GM18511 (cell line): ENCODE data around the gene EPB41L5.
"Not testable (repeated sequence)": the region's sequence is repeated elsewhere in the genome, so short reads cannot be mapped to it uniquely, and the experiment has no call there.

Experiments
- ATAC-seq: cut with Tn5 transposase; IDR thresholded peaks from one replicate; pipeline ENCODE4 v1.9.1; 2021; ENCODE audit warnings: mild to moderate bottlenecking, moderate library complexity; ENCODE audit not compliant: unreplicated experiment

Gene EPB41L5

DNA sequence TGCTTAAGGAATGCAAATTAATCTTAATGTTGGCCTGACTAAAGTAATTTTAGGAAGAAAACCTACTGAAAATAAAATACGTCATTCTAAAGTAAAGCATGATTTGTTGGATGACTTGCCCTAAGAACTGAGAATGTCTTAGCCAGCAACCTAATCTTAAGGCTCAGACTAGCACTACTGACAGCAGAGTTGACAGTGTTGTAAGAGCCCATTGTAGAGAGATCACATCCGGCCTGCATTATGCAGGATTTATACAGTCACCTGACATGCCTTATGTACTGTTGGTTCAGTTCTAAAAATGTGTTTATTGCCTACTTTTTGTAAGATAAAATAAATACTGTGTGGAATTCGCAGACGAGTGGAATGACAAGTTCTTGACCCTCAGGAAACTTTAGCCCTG is 128.0 kb downstream of the EPB41L5 start:
- no peak for ATAC-seq

DNA sequence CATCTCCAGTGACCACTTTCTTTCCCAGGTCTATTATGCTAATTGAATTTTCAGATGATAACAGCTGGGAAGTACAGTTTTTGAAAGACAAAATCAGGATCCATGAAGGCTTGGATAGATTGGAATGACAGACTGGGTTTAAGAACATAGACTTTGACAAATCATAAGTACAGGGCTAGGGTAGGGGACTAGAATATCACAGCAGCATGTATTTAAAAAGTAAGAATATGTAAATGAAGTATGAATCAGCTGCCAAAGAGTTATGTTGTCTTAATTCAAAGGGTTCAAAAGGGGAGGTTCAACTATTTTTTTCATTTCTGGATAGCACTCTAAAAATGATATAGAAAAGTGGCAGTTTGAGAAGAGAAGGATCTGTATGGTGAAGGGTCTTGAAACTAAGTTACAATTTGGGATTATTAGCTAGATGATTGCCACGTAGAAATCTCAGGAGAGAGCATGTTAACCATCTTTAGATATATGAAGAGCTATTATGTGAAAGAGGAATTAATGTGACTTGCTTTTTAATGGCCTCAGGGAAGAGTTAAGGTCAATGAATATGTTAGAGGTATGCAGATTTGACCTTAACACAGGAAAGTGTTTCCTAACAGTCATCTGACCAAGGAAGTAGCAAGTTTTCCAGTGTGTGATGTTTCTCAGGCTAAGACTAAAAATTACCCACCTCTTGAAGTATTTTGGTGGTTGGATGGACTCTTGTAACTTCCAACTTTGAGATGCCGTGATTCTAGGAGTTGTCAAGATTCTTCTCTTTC is 128.6 kb downstream of the EPB41L5 start:
- no peak for ATAC-seq

DNA sequence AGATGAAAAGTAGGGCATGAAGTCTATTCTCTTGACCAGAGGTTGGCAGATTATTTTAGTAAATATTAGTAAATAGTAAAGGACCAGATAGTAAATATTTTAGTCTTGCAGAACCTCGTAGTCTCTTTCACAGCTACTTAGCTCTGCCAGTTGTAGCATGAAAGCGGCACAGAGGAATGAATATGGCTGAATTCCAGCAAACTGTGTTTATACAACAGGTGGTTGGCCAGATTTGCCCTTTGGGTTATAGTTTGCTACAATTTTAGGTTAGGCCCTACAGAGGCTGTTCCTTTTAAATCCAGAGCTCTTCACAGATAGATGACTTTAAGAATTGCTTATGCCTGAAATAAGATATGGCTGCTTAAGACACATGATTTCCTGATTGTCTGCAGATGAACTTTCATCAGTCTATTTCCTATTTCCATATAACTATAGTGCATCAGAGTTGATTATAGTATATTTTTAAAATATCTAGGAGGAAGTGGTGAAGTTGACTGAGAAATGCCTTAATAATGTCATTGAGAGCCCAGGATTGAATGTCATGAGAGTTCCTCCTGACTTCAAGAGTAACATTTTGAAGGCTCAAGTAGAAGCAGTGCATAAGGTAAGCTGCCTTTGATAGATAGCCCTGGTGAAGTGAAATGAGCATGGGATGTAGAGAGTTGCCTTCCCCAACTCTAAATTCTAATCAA is 129.8 kb downstream of the EPB41L5 start:
- ATAC-seq, result no peak

DNA sequence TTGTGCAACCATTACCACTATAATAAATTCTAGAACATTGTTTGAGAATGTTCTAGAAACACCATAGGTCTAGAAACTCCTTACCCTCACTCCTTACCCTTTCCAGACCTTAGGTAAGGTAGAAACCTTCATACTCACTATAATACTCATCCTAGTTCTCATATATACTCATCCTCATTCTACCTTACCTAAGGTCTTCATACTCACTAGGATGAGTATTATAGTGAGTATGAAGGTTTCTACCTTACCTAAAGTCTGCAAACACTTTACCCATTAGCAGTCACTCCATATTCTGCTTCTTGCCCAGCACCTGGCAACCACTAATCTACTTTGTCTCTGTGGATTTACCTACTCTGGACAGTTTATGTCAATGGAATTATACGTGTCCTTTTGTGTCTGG is 135.4 kb downstream of the EPB41L5 start:
- ATAC-seq, result no peak

DNA sequence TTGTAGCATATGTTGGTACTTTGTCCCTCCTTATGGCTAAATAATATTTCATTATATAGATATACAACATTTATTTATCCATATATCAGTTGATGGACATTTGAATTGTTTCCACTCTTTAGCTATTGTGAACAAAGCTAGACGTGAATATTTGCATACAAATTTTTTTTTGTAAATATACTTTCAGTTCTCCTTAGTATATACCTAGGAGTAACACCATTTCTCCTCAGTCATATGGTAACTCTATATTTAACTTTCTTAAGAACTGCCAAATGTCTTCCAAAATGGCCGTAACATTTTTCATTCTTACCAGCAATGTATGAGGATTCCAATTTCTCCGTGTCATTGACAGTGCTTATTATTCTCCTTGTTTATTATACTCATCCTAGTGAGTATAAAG is 135.8 kb downstream of the EPB41L5 start:
- no peak for ATAC-seq

DNA sequence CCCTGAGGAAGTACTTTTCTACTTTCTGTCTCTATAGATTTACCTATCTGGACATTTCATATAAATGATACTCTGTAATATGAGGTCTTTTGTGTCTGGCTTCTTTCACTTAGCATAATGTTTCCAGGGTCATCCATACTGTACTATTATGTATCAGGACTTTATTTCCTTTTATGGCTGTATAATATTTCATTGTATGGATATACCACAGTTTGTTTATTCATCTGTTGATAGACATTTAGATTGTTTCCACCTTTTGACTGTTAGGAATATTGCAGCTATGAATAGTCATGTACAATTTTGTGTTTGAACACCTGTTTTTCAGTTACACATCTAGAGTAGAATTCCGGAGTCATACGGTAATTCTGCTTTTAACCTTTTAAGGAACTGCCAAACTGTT is 136.5 kb downstream of the EPB41L5 start:
- no peak for ATAC-seq

DNA sequence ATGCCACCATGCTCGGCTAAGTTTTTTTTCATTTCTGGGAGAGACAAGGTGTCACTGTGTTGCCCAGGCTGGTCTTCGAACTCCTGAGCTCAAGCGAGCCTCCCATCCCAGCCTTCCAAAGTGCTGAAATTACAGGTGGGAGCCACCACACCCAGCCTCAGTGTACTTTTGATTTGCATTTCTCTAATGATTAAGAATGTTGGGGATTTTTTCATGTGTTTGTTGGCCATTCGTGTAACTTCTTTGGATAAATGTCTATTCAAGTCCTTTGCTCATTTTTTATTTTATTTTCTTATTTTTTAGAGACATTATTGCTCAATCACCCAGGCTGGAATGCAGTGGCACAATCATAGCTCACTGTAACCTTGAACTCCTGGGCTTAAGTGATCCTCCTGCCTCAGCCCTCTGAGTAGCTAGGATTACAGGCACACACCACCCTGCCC is 137.2 kb downstream of the EPB41L5 start:
- ATAC-seq, result no peak

DNA sequence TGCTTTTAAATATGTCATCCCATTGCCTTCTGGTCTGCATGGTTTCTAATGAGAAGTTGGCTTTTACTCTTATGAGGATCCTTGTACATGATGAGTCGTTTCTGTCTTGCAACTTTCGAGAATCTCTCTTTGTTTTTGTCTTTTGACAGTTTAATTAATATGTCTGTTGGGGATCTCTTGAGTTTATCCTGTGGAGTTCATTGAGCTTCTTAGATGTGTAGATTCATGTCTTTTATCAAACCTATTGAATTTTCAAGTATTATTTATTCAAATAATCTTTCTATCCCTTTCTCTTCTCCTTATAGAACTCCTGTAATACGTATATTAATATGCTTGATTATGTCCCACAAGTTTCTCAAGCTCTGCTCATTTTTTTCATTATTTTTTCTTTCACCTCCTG is 142.4 kb downstream of the EPB41L5 start:
- ATAC-seq, result no peak

DNA sequence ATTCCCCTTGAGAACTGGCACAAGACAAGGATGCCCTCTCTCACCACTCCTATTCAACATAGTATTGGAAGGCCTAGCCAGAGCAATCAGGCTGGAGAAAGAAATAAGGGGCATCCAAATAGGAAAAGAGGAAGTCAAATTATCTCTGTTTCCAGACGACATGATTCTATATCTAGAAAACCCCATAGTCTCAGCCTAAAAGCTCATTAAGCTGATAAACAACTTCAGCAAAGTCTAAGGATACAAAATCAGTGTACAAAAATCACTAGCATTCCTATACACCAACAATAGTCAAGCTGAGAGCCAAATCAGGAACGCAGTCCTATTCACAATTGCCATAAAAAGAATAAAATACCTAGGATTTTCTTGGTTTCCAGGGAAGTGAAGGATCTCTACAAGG is 145.8 kb downstream of the EPB41L5 start:
- not testable (repeated sequence) for ATAC-seq

DNA sequence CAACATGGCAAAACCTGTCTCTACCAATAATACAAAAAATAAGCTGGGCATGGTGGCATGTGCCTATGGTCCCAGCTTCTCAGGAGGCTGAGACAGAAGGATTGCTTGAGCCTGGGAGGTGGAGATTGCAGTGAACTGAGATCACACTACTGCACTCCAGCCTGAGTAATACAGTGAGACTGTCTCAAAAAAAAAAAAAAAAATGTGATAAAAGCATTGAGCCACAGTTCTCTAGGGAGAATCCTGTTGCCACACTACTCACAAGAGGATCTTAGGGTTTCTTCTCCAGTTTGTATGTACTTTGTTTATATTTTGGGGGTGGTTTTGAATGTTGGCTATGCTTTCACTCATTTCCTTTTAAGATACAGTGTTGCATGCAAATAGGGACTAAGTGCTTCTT is 148.3 kb downstream of the EPB41L5 start:
- no peak for ATAC-seq

DNA sequence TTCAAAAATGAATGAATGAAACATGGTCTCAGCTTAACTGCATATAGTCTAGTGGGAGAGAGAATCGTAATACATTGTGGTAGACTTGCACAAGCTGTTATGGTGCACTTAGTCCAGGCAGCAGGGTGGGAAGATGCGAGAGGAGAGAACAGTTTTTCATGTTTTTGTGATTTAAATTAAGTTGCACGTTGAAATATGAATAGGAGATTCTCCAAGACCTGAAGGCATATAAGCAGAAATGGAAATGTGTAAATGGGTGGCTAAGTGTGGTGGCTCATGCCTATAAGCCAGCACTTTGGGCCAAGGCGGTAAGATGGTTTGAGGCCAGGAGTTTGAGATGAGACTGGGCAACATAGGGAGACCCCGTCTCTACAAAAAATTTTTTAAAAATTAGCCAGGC is 149.8 kb downstream of the EPB41L5 start:
- no peak for ATAC-seq

DNA sequence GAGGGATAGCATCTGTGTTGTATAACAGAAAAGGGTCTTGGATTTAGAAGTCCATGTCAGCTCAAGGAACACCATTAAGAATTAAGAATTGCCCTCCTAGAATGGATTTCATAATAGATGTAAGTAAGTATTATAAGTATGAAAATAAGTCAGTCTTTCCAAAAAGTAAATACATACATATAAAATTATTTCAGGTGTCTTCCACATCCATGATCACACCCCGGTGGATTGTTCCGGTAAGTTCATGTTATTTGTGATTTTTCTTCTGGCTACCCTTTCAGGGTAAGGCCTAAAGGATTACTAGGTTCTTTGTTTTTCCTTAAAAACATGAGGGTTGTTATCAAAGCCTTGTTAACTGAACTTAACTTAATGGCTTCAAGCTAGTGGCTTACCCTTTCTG is 154.4 kb downstream of the EPB41L5 start:
- ATAC-seq, result no peak

DNA sequence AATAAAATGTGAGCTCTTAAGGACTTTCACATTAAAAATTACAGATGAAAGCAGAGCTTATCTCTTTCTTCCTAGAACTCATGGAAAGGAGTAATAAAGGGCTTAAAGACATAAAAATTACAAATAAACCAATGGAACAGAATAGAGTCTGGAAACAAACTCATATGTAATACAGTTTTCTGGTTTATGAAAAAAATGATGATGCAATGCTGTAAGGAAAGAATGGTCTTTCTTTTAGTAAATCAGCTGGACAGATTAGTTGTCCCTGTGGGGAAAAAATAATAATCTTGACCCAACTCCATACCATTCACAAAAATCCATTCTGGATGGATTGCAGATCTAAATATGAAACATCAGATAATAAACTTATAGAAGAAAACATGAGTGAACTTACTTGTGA is 156.1 kb downstream of the EPB41L5 start:
- no peak for ATAC-seq

DNA sequence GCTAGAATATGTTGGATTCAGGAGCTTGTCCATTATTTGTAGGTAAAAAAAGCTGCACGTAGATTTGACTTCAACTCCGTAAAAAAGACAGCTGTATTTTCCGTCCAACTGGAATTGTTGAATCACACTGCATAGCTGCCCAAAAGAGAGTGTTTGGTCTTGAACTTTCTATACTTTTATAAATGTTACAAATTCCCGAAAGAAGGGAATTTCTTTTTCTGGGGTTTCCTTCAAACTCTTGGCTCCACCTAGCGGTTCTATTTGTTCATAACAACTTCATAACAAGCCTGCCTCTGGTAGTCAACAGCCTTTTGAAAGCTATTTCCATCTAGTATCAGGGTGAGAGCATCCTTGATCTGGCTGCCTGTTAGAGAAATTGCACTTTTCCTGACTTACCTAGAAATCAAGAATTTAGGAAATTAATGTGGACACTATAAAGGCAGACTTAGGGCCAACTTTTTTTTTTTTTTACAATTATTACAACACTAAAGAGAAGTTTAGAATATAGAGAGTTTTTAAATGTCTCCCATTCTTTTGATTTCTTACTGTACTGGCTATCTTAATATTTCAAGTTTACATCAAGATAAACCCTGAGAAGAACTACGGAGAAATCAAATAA is 162.2 kb downstream of the EPB41L5 start:
- ATAC-seq, result no peak

DNA sequence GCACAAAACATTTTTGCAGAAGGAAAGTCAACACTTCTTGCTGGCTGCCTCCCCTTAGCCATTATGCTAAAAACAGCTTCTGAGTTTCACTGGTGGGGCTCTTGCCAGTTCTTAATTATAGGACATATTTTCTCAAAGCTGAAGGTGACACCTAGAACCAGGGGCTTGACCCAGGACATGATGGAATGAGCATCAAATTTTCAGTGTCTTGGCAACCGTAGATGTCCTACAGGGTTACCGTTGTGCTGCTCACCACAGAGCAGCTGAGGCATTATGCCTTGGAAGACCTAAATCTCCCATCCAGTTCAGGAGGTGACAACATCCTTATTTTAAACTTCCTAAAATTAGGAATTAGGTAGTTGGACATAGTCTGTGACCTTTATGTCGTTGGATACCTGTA is 163.6 kb downstream of the EPB41L5 start:
- no peak for ATAC-seq

DNA sequence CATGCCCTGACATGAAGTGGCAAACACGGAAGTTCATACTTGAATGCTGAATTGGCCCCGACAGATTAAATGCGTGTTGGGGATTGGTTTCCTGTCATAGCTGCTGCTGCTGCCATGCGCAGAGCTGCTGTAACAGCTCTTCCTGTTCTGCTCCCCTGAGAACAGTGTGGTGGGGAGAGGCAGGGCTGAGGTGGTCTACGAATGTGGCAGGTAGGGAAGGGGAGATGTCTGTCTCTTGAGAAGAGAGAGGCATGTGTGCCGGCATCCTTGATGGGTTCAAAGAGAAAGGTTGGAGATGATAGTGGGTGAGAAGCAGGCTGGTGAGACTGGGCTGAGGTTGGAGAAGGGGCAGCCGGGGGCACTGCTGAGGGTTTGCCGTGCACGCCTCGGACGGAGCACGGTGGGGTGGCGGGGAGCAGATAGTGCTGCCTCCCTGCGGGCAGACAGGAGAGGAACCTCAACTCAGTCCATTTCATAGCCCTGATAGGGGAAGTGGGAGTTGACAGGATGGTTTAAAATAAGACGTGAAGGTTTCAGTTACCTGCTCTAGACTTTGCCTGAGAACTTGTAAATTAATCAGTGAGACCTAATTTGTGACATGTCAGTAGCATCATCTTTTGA is 164.2 kb downstream of the EPB41L5 start:
- peak; percentile 98 for ATAC-seq

DNA sequence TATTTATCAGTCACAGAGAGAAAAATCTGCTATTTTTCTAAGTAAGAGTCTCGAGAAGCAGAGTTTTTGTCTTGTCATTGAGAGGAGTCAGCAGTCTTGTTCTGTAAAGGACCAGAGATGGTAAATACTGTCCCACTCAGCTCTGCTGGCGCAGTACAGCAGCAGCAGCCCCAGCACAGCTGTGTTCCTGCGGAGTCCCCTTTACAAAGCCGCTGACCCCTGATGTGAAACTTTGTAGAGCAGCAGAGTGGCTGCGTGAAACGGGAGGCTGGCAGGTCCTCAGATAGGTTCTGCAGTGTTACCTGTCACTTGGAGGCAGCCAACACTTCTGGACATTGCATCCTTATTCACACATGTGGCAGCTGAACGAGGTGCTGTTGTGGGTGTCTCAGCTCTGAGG is 165.1 kb downstream of the EPB41L5 start:
- no peak for ATAC-seq

DNA sequence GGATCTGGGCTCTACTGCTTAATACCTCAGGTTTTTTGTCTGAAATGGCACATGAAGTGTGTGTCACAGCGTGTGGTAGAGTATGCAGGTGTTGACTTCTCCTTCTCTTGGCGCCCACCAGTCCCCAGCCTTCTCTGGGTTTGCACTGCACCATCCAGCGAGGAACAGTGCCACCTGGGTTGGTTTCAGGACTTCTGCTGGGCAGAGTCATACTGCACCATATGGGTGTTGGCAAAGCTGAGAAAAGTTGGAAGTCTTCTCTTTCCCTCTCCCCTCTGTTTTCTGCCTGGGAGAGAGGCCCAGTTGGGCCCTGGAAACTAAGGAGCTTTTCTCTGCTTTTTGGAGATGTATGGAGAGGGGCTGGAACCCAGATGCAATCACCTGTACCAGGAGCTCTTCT is 166.5 kb downstream of the EPB41L5 start:
- ATAC-seq, result no peak

DNA sequence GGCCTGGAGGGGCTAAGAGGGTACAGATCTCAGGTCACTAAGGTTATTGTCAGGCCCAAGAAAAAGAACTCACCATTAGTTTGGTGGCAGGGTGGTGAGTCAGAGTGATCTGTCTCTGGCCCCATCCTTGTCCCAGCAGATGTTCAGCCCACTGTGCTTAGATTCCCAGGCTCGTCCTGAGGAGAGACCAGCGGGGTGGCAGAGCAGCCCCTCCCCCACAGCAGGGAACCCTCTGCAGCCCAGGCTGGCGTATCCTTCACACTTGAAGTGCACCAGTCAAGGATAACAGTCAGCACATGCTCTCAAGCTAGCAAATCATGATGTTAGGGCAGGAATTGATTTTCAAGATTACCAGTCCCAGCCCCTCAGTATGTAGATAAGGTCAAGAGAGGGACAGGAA is 167.2 kb downstream of the EPB41L5 start:
- no peak for ATAC-seq

DNA sequence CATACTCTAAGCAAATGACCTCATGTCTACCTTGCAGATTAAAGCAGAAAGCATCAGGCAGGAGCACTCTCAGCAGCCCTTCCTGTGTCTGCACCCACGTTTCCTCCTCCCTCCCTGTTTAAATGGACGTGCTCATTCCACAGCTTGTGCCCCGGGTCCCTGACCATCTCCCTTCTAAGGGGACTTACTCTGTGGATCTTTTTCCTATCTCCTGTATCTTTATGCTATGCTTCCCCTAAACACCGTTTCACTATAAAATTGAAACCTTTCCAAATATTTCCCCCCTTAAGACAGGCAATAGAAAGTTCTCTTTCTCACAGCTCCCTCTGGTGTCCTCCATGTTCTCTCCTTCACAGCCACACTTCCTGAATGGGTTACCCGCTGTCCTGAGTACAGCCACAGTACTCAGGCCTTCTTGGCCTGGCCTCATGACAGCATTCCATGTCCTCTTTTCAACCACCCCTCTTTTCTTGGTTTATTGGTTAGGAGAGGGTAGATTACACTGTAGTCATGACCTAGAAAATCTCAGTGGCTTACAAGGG is 169.2 kb downstream of the EPB41L5 start:
- ATAC-seq, result no peak

DNA sequence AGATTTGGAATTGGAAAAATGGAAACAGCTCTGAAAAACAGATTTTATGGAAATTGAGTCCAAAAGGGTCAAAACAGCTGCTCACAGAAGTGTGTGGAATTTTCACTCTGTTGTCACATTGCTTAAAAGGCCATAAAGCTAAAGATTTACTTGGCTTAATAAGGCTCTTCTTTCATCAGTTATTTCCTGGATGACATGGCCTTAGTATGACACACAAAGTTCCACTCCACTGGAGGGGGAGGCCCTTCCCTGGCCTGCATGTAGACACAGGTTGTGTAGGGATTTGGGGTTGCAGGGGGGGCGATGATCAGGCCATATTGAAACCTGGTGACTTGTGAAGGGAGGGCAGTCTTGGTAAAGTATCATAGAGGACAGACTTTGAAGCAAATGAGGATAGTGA is 176.3 kb downstream of the EPB41L5 start:
- no peak for ATAC-seq
